T-cell (primary cell): Measurements from ENCODE around the gene BABAM1. TPM values are rescaled to one million over a fixed set of nuclear protein-coding genes. Genes with fewer than 3 reads are reported as not detected.
"Not testable (repeated sequence)": the region's sequence is repeated elsewhere in the genome, so short reads cannot be mapped to it uniquely, and the experiment has no call there.

ENCODE experiments used
- ATAC-seq, 4 experiments: fragments of 200-7000 bp in 3 of 4; fragments of 150-1000 bp in 1 of 4; cut with Tn5 transposase; replicated peaks in 1 of 4; 1 replicate in 3 of 4; 2 replicates in 1 of 4; pipeline ENCODE4 v1.10.0; 2021; ENCODE audit warnings: moderate library complexity in 3 of 4, mild to moderate bottlenecking in 2 of 4, moderate number of reproducible peaks in 1 of 4
- CTCF ChIA-PET, 2 donors: fragments of 300-600 bp; sonication (Branson Sonifier 250); formaldehyde crosslinking; loops; one replicate each; lab custom pipeline; 2022; ENCODE audit warnings: antibody characterized with exemption in 2 of 2; lab: Charles Lee
- POLR2A ChIA-PET, 2 donors: fragments of 300-600 bp; sonication (Branson Sonifier 250); formaldehyde crosslinking; loops; one replicate each; lab custom pipeline; 2022; ENCODE audit warnings: antibody characterized with exemption in 2 of 2; lab: Charles Lee
- DNase-seq, 35 experiments: peaks; one replicate each; pipeline versions ENCODE4 v3.0.0 to v3.0.0-alpha.2; 2013 to 2023
- H3K27ac ChIP-seq: one replicate; pipeline ENCODE4 v1.5.1; 2013; ENCODE audit warnings: low read length
- H3K27me3 ChIP-seq, 2 experiments: replicated peaks in 1 of 2; 1 replicate in 1 of 2; 2 replicates in 1 of 2; pipeline versions ENCODE4 v1.6.1 to v1.7.0; 2013; ENCODE audit warnings: low read length in 1 of 2, mixed read lengths in 1 of 2; ENCODE audit not compliant: control insufficient read depth in 2 of 2, insufficient read depth in 2 of 2; ENCODE audit errors: extremely low read depth in 1 of 2
- H3K36me3 ChIP-seq, 2 donors: 1 replicate in 1 of 2; 2 replicates in 1 of 2; pipeline versions ENCODE4 v1.6.1 to v1.7.0; 2013; ENCODE audit warnings: low read length in 1 of 2; ENCODE audit not compliant: control insufficient read depth in 2 of 2, insufficient read depth in 1 of 2; ENCODE audit errors: extremely low read depth in 1 of 2
- H3K4me1 ChIP-seq, 2 experiments: 1 replicate in 1 of 2; 2 replicates in 1 of 2; pipeline versions ENCODE4 v1.6.1 to v1.7.0; 2013; ENCODE audit warnings: low read length in 2 of 2, mixed read lengths in 1 of 2; ENCODE audit not compliant: insufficient read depth in 2 of 2, control insufficient read depth in 1 of 2; ENCODE audit errors: extremely low read depth in 1 of 2
- H3K4me3 ChIP-seq, 2 donors: 1 replicate in 1 of 2; 2 replicates in 1 of 2; pipeline versions ENCODE4 v1.5.1 to v1.7.0; 2013; ENCODE audit warnings: mild to moderate bottlenecking in 2 of 2, low read length in 1 of 2, moderate library complexity in 1 of 2; ENCODE audit not compliant: control insufficient read depth in 1 of 2; ENCODE audit errors: extremely low read depth in 1 of 2
- H3K9me3 ChIP-seq: 2 replicates; pipeline ENCODE4 v1.7.0; 2013
- H3K27ac Mint-ChIP-seq, 2 donors: one replicate each; pipeline ENCODE4 v1.8.0; 2020 to 2021; ENCODE audit warnings: mild to moderate bottlenecking in 2 of 2, mixed read lengths in 2 of 2
- H3K27me3 Mint-ChIP-seq, 2 donors: one replicate each; pipeline ENCODE4 v1.8.0; 2021 to 2022; ENCODE audit warnings: mixed read lengths in 2 of 2
- H3K36me3 Mint-ChIP-seq: one replicate; pipeline ENCODE4 v1.8.0; 2021; ENCODE audit warnings: mixed read lengths
- H3K4me1 Mint-ChIP-seq, 3 donors: one replicate each; pipeline ENCODE4 v1.8.0; 2020 to 2022; ENCODE audit warnings: mixed read lengths in 3 of 3, mild to moderate bottlenecking in 1 of 3
- H3K4me3 Mint-ChIP-seq, 3 donors: one replicate each; pipeline ENCODE4 v1.8.0; 2020 to 2022; ENCODE audit warnings: mild to moderate bottlenecking in 3 of 3, mixed read lengths in 3 of 3, moderate library complexity in 3 of 3
- H3K9me3 Mint-ChIP-seq, 3 donors: one replicate each; pipeline ENCODE4 v1.8.0; 2020 to 2022; ENCODE audit warnings: mixed read lengths in 3 of 3
- WGBS: methylation state at CpG from one replicate; pipeline ENCODE4 v1.1.5; 2013; ENCODE audit warnings: missing lambda C conversion rate; ENCODE audit not compliant: insufficient coverage; 5-methylcytosine and 5-hydroxymethylcytosine counted together
- total RNA-seq, 35 experiments: library from RNA in 6 of 35; stranded (reverse) in 6 of 35; fragments of 120-200 nt in 1 of 35; gene quantifications; one replicate each; pipeline versions ENCODE4 v1.2.1 to v1.2.4 and lab custom pipeline; 2013 to 2026

Gene BABAM1
- total RNA-seq, 5 donors from 2014 or later (not counting 1 experiment from before 2014, with no cell fraction given): 76.7 to 130 (median 117) TPM

GRCh38 chr19:17263712-17264640 lies 3.3 kb upstream of the BABAM1 start:
- Histone ChIP-seq H3K4me3 (no peak overlapping the region), H3K9me3 (no peaks in the 10 kb centered on the region), H3K4me1 (peaks cover 15 to 38% of the 10 kb centered on the region in 2 experiments), H3K36me3 (peaks cover 0 to 5% of the 10 kb centered on the region in 2 donors), H3K27ac (no peak overlapping the region), H3K27me3 (peaks cover 0 to 4% of the 10 kb centered on the region in 2 experiments)
- no peaks in the 10 kb centered on the region for H3K9me3 Mint-ChIP-seq
- H3K4me3 Mint-ChIP-seq: no peak overlapping the region
- H3K4me1 Mint-ChIP-seq: peaks cover 28 to 32% (median 29%) of the 10 kb centered on the region in 3 donors
- no peak for DNase-seq
- H3K36me3 Mint-ChIP-seq: no peaks in the 10 kb centered on the region
- no peaks in the 10 kb centered on the region for H3K27me3 Mint-ChIP-seq
- ChIA-PET CTCF (no interaction called here), POLR2A (interaction anchor here in 1 of 2 donors (0.5 kb wide), 1 partner anchor 46 kb away, joined by 3 read pairs; no protein-coding TSS in a partner anchor)
- ATAC-seq: no peak
- peak overlapping the region; percentile 79 to 90 for H3K27ac Mint-ChIP-seq
- WGBS: 85% methylated on average over 14 of the region's 23 CpGs

DNA sequence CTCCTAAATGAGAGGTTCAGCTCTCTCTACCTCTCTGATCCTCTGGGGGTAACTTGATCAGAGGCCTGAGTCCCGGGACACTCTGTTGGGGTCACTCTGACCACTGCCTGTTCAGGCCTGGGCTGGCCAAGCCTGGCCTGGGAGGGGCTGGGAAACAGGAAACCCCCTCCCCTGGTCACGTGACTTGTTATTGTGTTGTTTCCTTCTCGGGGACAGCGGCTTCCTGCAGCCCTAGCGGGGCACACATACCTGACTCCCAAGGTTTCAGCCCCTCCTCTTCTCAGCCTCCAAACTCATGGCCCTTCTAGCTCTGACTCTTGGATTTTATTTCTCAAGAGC lies 2.6 kb upstream of the BABAM1 start, which contains the start of gene USHBP1:
Gene USHBP1, minus strand, starts transcription at position 105 of the 339 bp plus-strand sequence. CDS start 446 bp downstream, outside the sequence.
- DNase-seq (no peak), ATAC-seq (no peak)
- peaks cover 0 to 4% of the 10 kb centered on the region in 2 experiments for H3K27me3 ChIP-seq
- Mint-ChIP-seq H3K4me1 (peaks cover 29 to 33% (median 30%) of the 10 kb centered on the region in 3 donors), H3K36me3 (no peaks in the 10 kb centered on the region), H3K27ac (peak within 1 kb of the TSS; percentile 79 to 90), H3K9me3 (no peaks in the 10 kb centered on the region), H3K4me3 (no peak within 1 kb of the TSS), H3K27me3 (no peaks in the 10 kb centered on the region)
- peaks cover 15 to 38% of the 10 kb centered on the region in 2 experiments for H3K4me1 ChIP-seq
- H3K36me3 ChIP-seq: peaks cover 0 to 8% of the 10 kb centered on the region in 2 donors
- no peak within 1 kb of the TSS for H3K4me3 ChIP-seq
- no CpG with 5 or more reads among the region's 5 CpGs for WGBS
- ChIA-PET POLR2A (no interaction called here), CTCF (no interaction called here)
- no peaks in the 10 kb centered on the region for H3K9me3 ChIP-seq
- H3K27ac ChIP-seq: no peak within 1 kb of the TSS

DNA sequence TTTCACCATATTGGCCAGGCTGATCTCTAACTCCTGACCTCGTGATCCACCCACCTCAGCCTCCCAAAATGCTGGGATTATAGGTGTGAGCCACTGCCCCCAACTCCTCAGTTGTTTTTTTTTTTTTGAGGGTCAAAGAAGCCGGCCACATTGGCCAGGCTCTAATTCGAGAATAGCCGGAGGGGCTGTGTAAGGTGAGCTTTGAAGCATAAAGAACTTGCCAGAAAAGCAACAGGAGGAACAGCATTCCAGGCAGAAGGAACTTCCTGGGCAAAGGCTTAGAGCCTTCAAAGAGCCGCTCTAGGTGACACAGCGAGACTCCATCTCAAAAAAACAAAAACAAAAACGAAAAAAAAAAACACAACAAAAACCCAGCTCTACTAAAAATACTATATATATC lies 1.2 kb upstream of the BABAM1 start:
- no peak overlapping the region for H3K4me3 Mint-ChIP-seq
- no peaks in the 10 kb centered on the region for H3K9me3 ChIP-seq
- POLR2A ChIA-PET: interaction anchor here in 1 of 2 donors (0.6 kb wide), 2 partner anchors 15 to 1294 kb away, joined by 3 to 5 read pairs; no protein-coding TSS in a partner anchor
- no peak overlapping the region for H3K4me3 ChIP-seq
- CTCF ChIA-PET: interaction anchor here in 1 of 2 donors (0.7 to 2.1 kb wide), 5 partner anchors 27 to 544 kb away, joined by 3 to 20 read pairs (median 4); partner anchors contain the start of genes DDA1 and OCEL1
- peaks cover 15 to 33% of the 10 kb centered on the region in 2 experiments for H3K4me1 ChIP-seq
- ATAC-seq: no peak
- no peak overlapping the region for H3K27ac ChIP-seq
- WGBS: no CpG with 5 or more reads among the region's 7 CpGs
- H3K36me3 Mint-ChIP-seq: peaks cover 4% of the 10 kb centered on the region
- peaks cover 23 to 31% (median 26%) of the 10 kb centered on the region in 3 donors for H3K4me1 Mint-ChIP-seq
- no peaks in the 10 kb centered on the region for H3K27me3 ChIP-seq
- no peaks in the 10 kb centered on the region for H3K9me3 Mint-ChIP-seq
- no peak overlapping the region for H3K27ac Mint-ChIP-seq
- no peak for DNase-seq
- no peaks in the 10 kb centered on the region for H3K27me3 Mint-ChIP-seq
- peaks cover 0 to 15% of the 10 kb centered on the region in 2 donors for H3K36me3 ChIP-seq

DNA sequence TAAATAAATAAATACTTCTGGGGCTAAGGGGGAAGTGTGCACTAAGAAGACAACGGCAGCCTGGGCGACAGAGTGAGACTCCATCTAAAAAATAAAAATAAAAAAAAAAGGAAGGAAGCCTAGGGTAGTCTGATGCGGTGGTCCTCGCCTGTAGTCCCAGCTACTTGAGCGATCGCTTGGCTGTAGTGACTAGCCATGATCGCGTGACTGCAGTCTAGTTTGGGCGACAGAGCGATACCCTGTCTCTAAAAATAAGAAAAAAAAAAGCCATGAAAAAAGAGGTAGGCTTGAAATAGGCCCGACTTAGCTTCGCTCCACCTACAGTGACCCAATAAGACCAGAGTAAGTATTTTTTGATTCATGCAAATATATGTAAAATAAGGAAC lies 661 bp upstream of the BABAM1 start:
- Mint-ChIP-seq H3K9me3 (no peaks in the 10 kb centered on the region), H3K4me3 (peak overlapping the region; percentile 80 to 89 (median 85)), H3K27ac (peak overlapping the region; percentile 62 to 90), H3K36me3 (peaks cover 8% of the 10 kb centered on the region), H3K27me3 (no peaks in the 10 kb centered on the region), H3K4me1 (peaks cover 23 to 30% (median 25%) of the 10 kb centered on the region in 3 donors)
- DNase-seq (no peak), ATAC-seq (no peak)
- Histone ChIP-seq H3K4me1 (peaks cover 15 to 31% of the 10 kb centered on the region in 2 experiments), H3K36me3 (peaks cover 0 to 20% of the 10 kb centered on the region in 2 donors), H3K4me3 (peak overlapping the region in 1 of 2 donors; percentile 23), H3K27ac (peak overlapping the region; percentile 59), H3K9me3 (no peaks in the 10 kb centered on the region), H3K27me3 (no peaks in the 10 kb centered on the region)
- ChIA-PET POLR2A (interaction anchor here (0.6 to 1.1 kb wide), 10 partner anchors 8 to 1293 kb away, joined by 3 to 7 read pairs (median 4); partner anchors contain the start of genes DDA1 (in 1 of the 2), HAUS8 (in 1 of the 2), MRPL34 (in 1 of the 2) and MVB12A (in 1 of the 2)), CTCF (interaction anchor here (0.5 to 2.1 kb wide), 15 partner anchors 9 to 593 kb away, joined by 3 to 20 read pairs (median 4); partner anchors contain the start of genes ANKLE1 (in 1 of the 2), DDA1 (in 1 of the 2), MVB12A (in 1 of the 2) and OCEL1 (in 1 of the 2))
- 35% methylated on average over 7 of the region's 12 CpGs for WGBS

GRCh38 chr19:17268754-17269153 lies 1.5 kb downstream of the BABAM1 start:
- Mint-ChIP-seq H3K4me3 (peak overlapping the region; percentile 50 to 80 (median 61)), H3K36me3 (peaks cover 10% of the 10 kb centered on the region), H3K27me3 (no peaks in the 10 kb centered on the region), H3K27ac (no peak overlapping the region), H3K4me1 (peaks cover 23 to 30% (median 25%) of the 10 kb centered on the region in 3 donors), H3K9me3 (no peaks in the 10 kb centered on the region)
- Histone ChIP-seq H3K36me3 (peaks cover 3 to 32% of the 10 kb centered on the region in 2 donors), H3K4me1 (peaks cover 15 to 31% of the 10 kb centered on the region in 2 experiments), H3K9me3 (no peaks in the 10 kb centered on the region), H3K27ac (no peak overlapping the region), H3K4me3 (no peak overlapping the region), H3K27me3 (no peaks in the 10 kb centered on the region)
- ChIA-PET CTCF (no interaction called here), POLR2A (no interaction called here)
- WGBS: 95% methylated on average over 12 of the region's 13 CpGs
- DNase-seq (no peak), ATAC-seq (no peak)

DNA sequence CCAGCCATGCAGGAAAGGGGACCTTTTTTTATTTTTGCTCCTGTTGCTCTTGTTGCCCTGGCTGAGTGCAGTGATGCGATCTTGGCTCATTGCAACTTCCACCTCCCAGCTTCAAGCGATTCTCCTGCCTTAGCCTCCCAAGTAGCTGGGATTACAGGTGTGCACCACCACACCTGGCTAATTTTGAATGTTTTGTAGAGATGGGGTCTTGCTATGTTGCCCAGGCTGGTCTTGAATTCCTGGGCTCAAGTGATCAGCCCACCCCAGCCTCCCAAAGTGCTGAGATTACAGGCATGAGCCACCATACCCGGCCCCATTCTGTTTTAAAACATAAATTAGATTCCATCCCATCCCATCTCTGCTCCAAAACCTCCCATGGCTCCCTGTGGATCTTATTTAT lies 7.6 kb downstream of the BABAM1 start:
- H3K27ac Mint-ChIP-seq, DNase-seq, H3K4me3 ChIP-seq, ATAC-seq, H3K4me1 ChIP-seq, POLR2A ChIA-PET, H3K4me3 Mint-ChIP-seq, H3K27me3 Mint-ChIP-seq, CTCF ChIA-PET, H3K27me3 ChIP-seq, H3K9me3 Mint-ChIP-seq, H3K9me3 ChIP-seq, H3K27ac ChIP-seq, H3K4me1 Mint-ChIP-seq: not testable (repeated sequence)
- no CpG with 5 or more reads among the region's 3 CpGs for WGBS
- peaks cover 25% of the 10 kb centered on the region for H3K36me3 Mint-ChIP-seq
- H3K36me3 ChIP-seq: peaks cover 12 to 70% of the 10 kb centered on the region in 2 donors
